H9 (cell line): ENCODE measurements around the gene MCRIP2. TPM values are rescaled to one million over a fixed set of nuclear protein-coding genes. Genes with fewer than 3 reads are reported as not detected.

Experiments
- DNase-seq: peaks from one replicate; pipeline ENCODE4 v3.0.0-alpha.2; 2017
- H2AFZ ChIP-seq: one replicate; pipeline ENCODE4 v1.6.1; 2013; ENCODE audit warnings: mild to moderate bottlenecking, low read length, control low read depth, moderate library complexity
- H2AK5ac ChIP-seq: 2 replicates; pipeline ENCODE4 v1.6.1; 2013; ENCODE audit warnings: low read length, control low read depth, mixed read lengths; ENCODE audit not compliant: insufficient read length
- H2BK120ac ChIP-seq: one replicate; pipeline ENCODE4 v1.6.1; 2013; ENCODE audit warnings: low read depth, mild to moderate bottlenecking, low read length, control low read depth, inconsistent platforms; ENCODE audit not compliant: poor library complexity, severe bottlenecking
- H2BK12ac ChIP-seq: 2 replicates; pipeline ENCODE4 v1.6.1; 2013; ENCODE audit warnings: low read length, control low read depth, mixed read lengths, low read depth; ENCODE audit not compliant: insufficient read length
- H2BK15ac ChIP-seq: 2 replicates; pipeline ENCODE4 v1.6.1; 2013; ENCODE audit warnings: low read depth, low read length, control low read depth
- H2BK20ac ChIP-seq: one replicate; pipeline ENCODE4 v1.6.1; 2013; ENCODE audit warnings: low read depth, mild to moderate bottlenecking, low read length, control low read depth, inconsistent platforms; ENCODE audit not compliant: poor library complexity, severe bottlenecking
- H2BK5ac ChIP-seq: 2 replicates; pipeline ENCODE4 v1.6.1; 2013; ENCODE audit warnings: low read length, control low read depth, mixed read lengths; ENCODE audit not compliant: insufficient read length
- H3K14ac ChIP-seq: 2 replicates; pipeline ENCODE4 v1.6.1; 2013; ENCODE audit warnings: low read length, control low read depth; ENCODE audit not compliant: insufficient read depth
- H3K18ac ChIP-seq: 2 replicates; pipeline ENCODE4 v1.6.1; 2013; ENCODE audit warnings: low read depth, mild to moderate bottlenecking, mixed read lengths, low read length, control low read depth; ENCODE audit not compliant: insufficient read length
- H3K23ac ChIP-seq: 2 replicates; pipeline ENCODE4 v1.6.1; 2013; ENCODE audit warnings: low read length, control low read depth, mixed read lengths, low read depth; ENCODE audit not compliant: insufficient read length
- H3K23me2 ChIP-seq: 2 replicates; pipeline ENCODE4 v1.6.1; 2013; ENCODE audit warnings: low read depth, mild to moderate bottlenecking, mixed read lengths, low read length, control low read depth; ENCODE audit not compliant: insufficient read length, poor library complexity, severe bottlenecking
- H3K27ac ChIP-seq: 2 replicates; pipeline ENCODE4 v1.5.1; 2013; ENCODE audit warnings: low read length, control low read depth, mixed read lengths, low read depth; ENCODE audit not compliant: insufficient read length
- H3K27me3 ChIP-seq: 2 replicates; pipeline ENCODE4 v1.6.1; 2013; ENCODE audit warnings: low read length, control low read depth, inconsistent platforms; ENCODE audit not compliant: insufficient read depth
- H3K4ac ChIP-seq: 2 replicates; pipeline ENCODE4 v1.6.1; 2013; ENCODE audit warnings: low read depth, mild to moderate bottlenecking, control low read depth, inconsistent platforms, low read length, moderate library complexity
- H3K4me1 ChIP-seq: 2 replicates; pipeline ENCODE4 v1.6.1; 2013; ENCODE audit warnings: low read length, control low read depth, inconsistent platforms; ENCODE audit not compliant: insufficient read depth
- H3K4me2 ChIP-seq: 2 replicates; pipeline ENCODE4 v1.6.1; 2013; ENCODE audit warnings: low read length, control low read depth, mixed read lengths; ENCODE audit not compliant: insufficient read length, insufficient read depth
- H3K56ac ChIP-seq: 2 replicates; pipeline ENCODE4 v1.6.1; 2013; ENCODE audit warnings: low read depth, mild to moderate bottlenecking, mixed read lengths, low read length, control low read depth; ENCODE audit not compliant: insufficient read length
- H3K79me1 ChIP-seq: 2 replicates; pipeline ENCODE4 v1.6.1; 2013; ENCODE audit warnings: low read depth, mild to moderate bottlenecking, moderate library complexity, low read length, control low read depth, inconsistent platforms; ENCODE audit not compliant: insufficient read depth, poor library complexity, severe bottlenecking
- H3K79me2 ChIP-seq: 2 replicates; pipeline ENCODE4 v1.6.1; 2013; ENCODE audit warnings: low read length, control low read depth, inconsistent platforms; ENCODE audit not compliant: insufficient read depth
- H3K9ac ChIP-seq: 2 replicates; pipeline ENCODE4 v1.6.1; 2013; ENCODE audit warnings: low read length, control low read depth, mixed read lengths; ENCODE audit not compliant: insufficient read length; ENCODE audit errors: extremely low read depth
- H3K9me3 ChIP-seq: one replicate; pipeline ENCODE4 v1.6.1; 2013; ENCODE audit warnings: low read depth, low read length, inconsistent platforms; ENCODE audit not compliant: control insufficient read depth
- H3T11ph ChIP-seq: one replicate; pipeline ENCODE4 v1.6.1; 2013; ENCODE audit warnings: mild to moderate bottlenecking, low read length, control low read depth, inconsistent platforms
- H4K20me1 ChIP-seq: one replicate; pipeline ENCODE4 v1.6.1; 2013; ENCODE audit not compliant: control insufficient read depth, insufficient read length, insufficient read depth
- H4K5ac ChIP-seq: 2 replicates; pipeline ENCODE4 v1.6.1; 2013; ENCODE audit warnings: low read depth, mild to moderate bottlenecking, mixed read lengths, low read length, control low read depth; ENCODE audit not compliant: insufficient read length
- H4K8ac ChIP-seq: replicated peaks from 2 replicates; pipeline ENCODE4 v1.6.1; 2013; ENCODE audit warnings: low read length, control low read depth, mixed read lengths, low read depth; ENCODE audit not compliant: insufficient read length
- H4K91ac ChIP-seq: 2 replicates; pipeline ENCODE4 v1.6.1; 2013; ENCODE audit warnings: low read depth, mild to moderate bottlenecking, moderate library complexity, mixed read lengths, low read length, control low read depth; ENCODE audit not compliant: insufficient read length
- H3K27ac Mint-ChIP-seq, 3 experiments: 2 replicates in 2 of 3; 3 replicates in 1 of 3; pipeline ENCODE4 v1.8.0; 2020 to 2021; ENCODE audit warnings: mixed read lengths in 3 of 3, mild to moderate bottlenecking in 1 of 3, moderate library complexity in 1 of 3
- H3K27me3 Mint-ChIP-seq: 2 replicates; pipeline ENCODE4 v1.8.0; 2021; ENCODE audit warnings: low read depth, mild to moderate bottlenecking, moderate library complexity, mixed read lengths
- H3K36me3 Mint-ChIP-seq, 3 experiments: 2 replicates in 2 of 3; 3 replicates in 1 of 3; pipeline ENCODE4 v1.8.0; 2020 to 2021; ENCODE audit warnings: low read depth in 3 of 3, mixed read lengths in 3 of 3; ENCODE audit not compliant: insufficient read depth in 1 of 3
- H3K4me1 Mint-ChIP-seq, 2 experiments: 2 replicates each; pipeline ENCODE4 v1.8.0; 2020; ENCODE audit warnings: mixed read lengths in 2 of 2
- H3K4me3 Mint-ChIP-seq, 2 experiments: 2 replicates in 1 of 2; 3 replicates in 1 of 2; pipeline ENCODE4 v1.8.0; 2020 to 2021; ENCODE audit warnings: mild to moderate bottlenecking in 2 of 2, mixed read lengths in 2 of 2, moderate library complexity in 1 of 2
- H3K9me3 Mint-ChIP-seq, 2 experiments: 2 replicates in 1 of 2; 3 replicates in 1 of 2; pipeline ENCODE4 v1.8.0; 2020; ENCODE audit warnings: mild to moderate bottlenecking in 2 of 2, mixed read lengths in 2 of 2, moderate library complexity in 1 of 2
- CTCF ChIP-seq: fragments of 200-600 bp; sonication (generic); conservative IDR thresholded peaks from 3 replicates; pipeline ENCODE4 v1.8.0; 2021; ENCODE audit warnings: antibody characterized with exemption, mild to moderate bottlenecking
- WGBS: extraction: QIAGEN DNeasy Blood & Tissue Kit; methylation state at CpG from one replicate; pipeline ENCODE4 v1.1.7; 2013; ENCODE audit warnings: missing lambda C conversion rate, low lambda C conversion rate, mixed read lengths; ENCODE audit not compliant: insufficient read length; ENCODE audit errors: extremely low coverage; 5-methylcytosine and 5-hydroxymethylcytosine counted together
- total RNA-seq: library from RNA; stranded (reverse); gene quantifications from 2 replicates; pipeline ENCODE4 v1.2.1, GENCODE V29; 2021

Gene MCRIP2
- total RNA-seq, 1 experiment from 2014 or later = 52.5 TPM

- Histone ChIP-seq H3K79me1 (no peaks in the 10 kb centered on the region), H3K27ac (no peak overlapping the region), H4K20me1 (no peaks in the 10 kb centered on the region), H3K4me2 (no peak overlapping the region), H3K23me2 (peaks cover 7% of the 10 kb centered on the region), H3K14ac (no peak overlapping the region), H3K9ac (no peak overlapping the region), H3K18ac (no peak overlapping the region), H3K4ac (no peak overlapping the region), H2BK5ac (no peak overlapping the region), H2BK12ac (no peak overlapping the region), H2BK15ac (no peak overlapping the region), H4K5ac (no peak overlapping the region), H2BK120ac (no peak overlapping the region), H2AK5ac (no peak overlapping the region), H3K56ac (no peak overlapping the region), H3K23ac (no peak overlapping the region), H2BK20ac (no peak overlapping the region), H4K8ac (no peak overlapping the region), H2AFZ (no peak overlapping the region), H3K27me3 (no peaks in the 10 kb centered on the region), H3K9me3 (no peaks in the 10 kb centered on the region), H3K79me2 (no peaks in the 10 kb centered on the region), H3T11ph (no peak overlapping the region), H4K91ac (no peak overlapping the region), H3K4me1 (no peaks in the 10 kb centered on the region)
- Mint-ChIP-seq H3K4me1 (peaks cover 14 to 21% of the 10 kb centered on the region in 2 experiments), H3K27ac (no peak overlapping the region; a peak in 1 of 7 replicates), H3K4me3 (peak overlapping the region in 1 of 2 experiments; percentile 69; a peak in 1 of 5 replicates), H3K36me3 (peaks cover 11 to 25% (median 23%) of the 10 kb centered on the region in 3 experiments; a peak in 6 of 7 replicates), H3K27me3 (peaks cover 3% of the 10 kb centered on the region; the same call in 1 of the 2 replicates), H3K9me3 (no peaks in the 10 kb centered on the region)
- no peak for TF ChIP-seq CTCF
- WGBS = no CpG with 5 or more reads among the region's 22 CpGs
- no peak for DNase-seq
These were observed 32.7 kb downstream of the MCRIP2 start for GRCh38 chr16:674214-674881.
